ENCODE measurements around the gene PCNT. TPM values are rescaled to one million over a fixed set of nuclear protein-coding genes. Genes with fewer than 3 reads are reported as not detected.

The PCNT gene
- total and polyA plus RNA-seq, 2 of the 8 experiments (the other 6 are each of a cell fraction or from before 2014, with no cell fraction given) = 9.9 to 45.1 TPM

DNA sequence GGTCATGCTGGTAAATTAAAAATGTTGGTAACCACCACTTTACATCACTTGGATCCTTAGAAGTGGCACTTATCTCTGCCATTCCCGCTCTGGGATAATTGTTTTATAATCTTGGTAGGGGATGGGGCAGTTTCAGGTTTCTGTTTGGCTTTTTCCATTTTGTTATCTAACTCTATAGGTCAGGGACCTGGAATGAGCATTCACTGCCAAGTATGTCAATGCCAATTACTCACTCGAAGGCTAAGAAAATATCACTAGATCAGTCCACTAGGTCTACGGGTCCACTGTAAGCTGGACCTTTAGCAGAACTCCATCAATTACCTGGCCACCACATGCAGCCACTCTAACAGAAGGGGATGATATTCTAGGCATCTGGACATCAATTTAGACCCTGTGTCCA, 130.2 kb downstream of the PCNT start:
- Histone ChIP-seq H3K23me2 (ENCODE audit: low read depth, low read length) (peaks cover 8% of the 10 kb centered on the region), H2AK5ac (ENCODE audit: low read depth, low read length) (no peak overlapping the region), H3K27ac (ENCODE audit: low read depth, low read length) (no peak overlapping the region), H3K18ac (ENCODE audit: extremely low read depth, low read length) (no peak overlapping the region), H2BK20ac (ENCODE audit: low read length) (no peak overlapping the region), H2BK5ac (ENCODE audit: low read depth, low read length) (no peak overlapping the region), H4K5ac (ENCODE audit: insufficient read length, low read depth, low read length) (no peak overlapping the region), H3K9me3 (ENCODE audit: insufficient read depth in 2 of 2, low read depth in 1 of 2, low read length in 1 of 2) (peaks cover 0 to 4% of the 10 kb centered on the region in 2 experiments; a peak in 1 of 4 replicates), H3K23ac (ENCODE audit: insufficient read length) (no peak overlapping the region), H3K79me1 (ENCODE audit: low read depth, low read length) (peaks cover 5% of the 10 kb centered on the region; the same call in 1 of the 2 replicates), H2BK12ac (ENCODE audit: low read depth, low read length) (no peak overlapping the region), H3K4ac (replicated peaks; ENCODE audit: insufficient read length, low read depth, low read length) (no peak overlapping the region), H4K20me1 (replicated peaks in 1 of 2; ENCODE audit: control insufficient read depth in 1 of 2, insufficient read depth in 2 of 2, low read length in 2 of 2) (peaks cover 0 to 1% of the 10 kb centered on the region in 2 experiments), H4K8ac (ENCODE audit: extremely low read depth, insufficient read depth, low read length) (no peak overlapping the region), H3K56ac (replicated peaks; ENCODE audit: insufficient read length, low read depth, low read length) (no peak overlapping the region), H2BK120ac (replicated peaks; ENCODE audit: low read depth, low read length) (no peak overlapping the region), H3K79me2 (ENCODE audit: control insufficient read depth in 1 of 2, insufficient read depth in 2 of 2, low read length in 2 of 2) (peaks cover 0 to 21% of the 10 kb centered on the region in 2 experiments; a peak in 2 of 4 replicates), H2BK15ac (ENCODE audit: low read length) (no peak overlapping the region), H2AFZ (ENCODE audit: low read length) (no peak overlapping the region), H3K4me2 (ENCODE audit: insufficient read depth in 1 of 2, low read depth in 2 of 2, low read length in 2 of 2) (no peak overlapping the region), H3K4me3 (ENCODE audit: extremely low read depth in 1 of 4, insufficient read depth in 2 of 4, low read depth in 3 of 4, low read length in 4 of 4) (no peak overlapping the region), H4K91ac (replicated peaks; ENCODE audit: insufficient read length, low read length) (no peak overlapping the region), H3K9ac (replicated peaks in 1 of 4; ENCODE audit: extremely low read depth in 1 of 4, low read depth in 3 of 4, low read length in 3 of 4) (no peak overlapping the region), H3K27me3 (replicated peaks in 1 of 4; ENCODE audit: control insufficient read depth in 3 of 4, extremely low read depth in 1 of 4, insufficient read depth in 3 of 4, low read length in 3 of 4) (no peaks in the 10 kb centered on the region), H3K14ac (ENCODE audit: insufficient read length) (no peak overlapping the region), H3K36me3 (ENCODE audit: control insufficient read depth in 2 of 4, insufficient read depth in 4 of 4, low read length in 3 of 4) (peaks cover 0 to 5% (median 0%) of the 10 kb centered on the region in 4 experiments; a peak in 4 of 8 replicates), H3K4me1 (replicated peaks in 1 of 4; ENCODE audit: control insufficient read depth in 3 of 4, insufficient read depth in 4 of 4, low read length in 3 of 4) (peaks cover 0 to 6% (median 2%) of the 10 kb centered on the region in 4 experiments; a peak in 4 of 7 replicates)
- CTCF ChIA-PET (ENCODE audit: partially characterized antibody) = interaction anchor here (0.6 kb wide), 1 partner anchor 170 kb away, joined by 3 read pairs; no protein-coding TSS in a partner anchor
- POLR2A ChIA-PET (ENCODE audit: partially characterized antibody) = interaction anchor here (0.6 kb wide), 1 partner anchor 139 kb away, joined by 3 read pairs; no protein-coding TSS in a partner anchor
- DNase-seq (ENCODE audit: low read depth in 1 of 2, low spot score in 2 of 2) = no peak
- 62% methylated on average over 3 of the region's 3 CpGs; no CpG with 5 or more reads in 1 of the 2 experiments for WGBS, 2 experiments (ENCODE audit: extremely low coverage in 1 of 2, insufficient coverage in 1 of 2, insufficient read length in 1 of 2, insufficient replicate concordance in 2 of 2, low coverage in 1 of 2, low lambda C conversion rate in 2 of 2, missing lambda C conversion rate in 1 of 2)
- no peak for FAIRE-seq
- TF ChIP-seq RBBP5 (IDR thresholded peaks at IDR 0.05; ENCODE audit: borderline replicate concordance, low read depth, low read length) = no peak
- no peak for TF ChIP-seq GTF2F1 (IDR thresholded peaks at IDR 0.05; ENCODE audit: borderline replicate concordance, low read depth, low read length)
- TF ChIP-seq TBP (IDR thresholded peaks at IDR 0.05; ENCODE audit: low read depth, low read length) = no peak
- no peak for TF ChIP-seq NRF1 (IDR thresholded peaks at IDR 0.05; ENCODE audit: low read depth, low read length)
- TF ChIP-seq TAF1 (IDR thresholded peaks at IDR 0.05; ENCODE audit: low read depth, low read length) = no peak
- TF ChIP-seq ASH2L (IDR thresholded peaks at IDR 0.05; ENCODE audit: low read length) = no peak
- no peak for TF ChIP-seq RXRA (IDR thresholded peaks at IDR 0.05; ENCODE audit: insufficient read depth, low read depth, low read length)
- no peak for TF ChIP-seq BRCA1 (IDR thresholded peaks at IDR 0.05; ENCODE audit: low read depth, low read length)
- TF ChIP-seq JUN (IDR thresholded peaks at IDR 0.05; ENCODE audit: low read depth, low read length) = no peak
- no peak for TF ChIP-seq SP1 (IDR thresholded peaks at IDR 0.05; ENCODE audit: low read depth, low read length)
- TF ChIP-seq BACH1 (IDR thresholded peaks at IDR 0.05; ENCODE audit: low read length) = no peak
- TF ChIP-seq, protein P1, sequence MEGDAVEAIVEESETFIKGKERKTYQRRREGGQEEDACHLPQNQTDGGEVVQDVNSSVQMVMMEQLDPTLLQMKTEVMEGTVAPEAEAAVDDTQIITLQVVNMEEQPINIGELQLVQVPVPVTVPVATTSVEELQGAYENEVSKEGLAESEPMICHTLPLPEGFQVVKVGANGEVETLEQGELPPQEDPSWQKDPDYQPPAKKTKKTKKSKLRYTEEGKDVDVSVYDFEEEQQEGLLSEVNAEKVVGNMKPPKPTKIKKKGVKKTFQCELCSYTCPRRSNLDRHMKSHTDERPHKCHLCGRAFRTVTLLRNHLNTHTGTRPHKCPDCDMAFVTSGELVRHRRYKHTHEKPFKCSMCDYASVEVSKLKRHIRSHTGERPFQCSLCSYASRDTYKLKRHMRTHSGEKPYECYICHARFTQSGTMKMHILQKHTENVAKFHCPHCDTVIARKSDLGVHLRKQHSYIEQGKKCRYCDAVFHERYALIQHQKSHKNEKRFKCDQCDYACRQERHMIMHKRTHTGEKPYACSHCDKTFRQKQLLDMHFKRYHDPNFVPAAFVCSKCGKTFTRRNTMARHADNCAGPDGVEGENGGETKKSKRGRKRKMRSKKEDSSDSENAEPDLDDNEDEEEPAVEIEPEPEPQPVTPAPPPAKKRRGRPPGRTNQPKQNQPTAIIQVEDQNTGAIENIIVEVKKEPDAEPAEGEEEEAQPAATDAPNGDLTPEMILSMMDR (IDR thresholded peaks at IDR 0.05; ENCODE audit: control extremely low read depth in 1 of 3, insufficient read depth in 1 of 3, low read depth in 1 of 3, low read length in 3 of 3) = no peak
